Measurements from ENCODE around the gene ATG10.
A peak's percentile ranks its signal among the peaks of the same experiment; 100 is the strongest.
"Not testable (repeated sequence)": the region's sequence is repeated elsewhere in the genome, so short reads cannot be mapped to it uniquely, and the experiment has no call there.

Gene ATG10

GRCh38 chr5:81971712-81972491, at the start of gene ATG10:
TSS of gene ATG10 (plus strand) at chr5:81972023. CDS start at chr5:81987571, 15,548 bp downstream.
- DNase-seq: peak; percentile 82

- DNase-seq: no peak
Observed at GRCh38 chr5:81922854-81923279, 49.0 kb upstream of the ATG10 start.

- no peak for DNase-seq
Observed at GRCh38 chr5:81924442-81924841, 47.4 kb upstream of the ATG10 start.

GRCh38 chr5:81925009-81925408, 46.8 kb upstream of the ATG10 start:
- no peak for DNase-seq

GRCh38 chr5:81925981-81926380, 45.8 kb upstream of the ATG10 start:
- DNase-seq: no peak

- DNase-seq: no peak
Observed at GRCh38 chr5:81936066-81936465, 35.8 kb upstream of the ATG10 start.

- DNase-seq: no peak
Observed at GRCh38 chr5:81936750-81937149, 35.1 kb upstream of the ATG10 start.

GRCh38 chr5:81942746-81943145, 29.1 kb upstream of the ATG10 start:
- DNase-seq: no peak

GRCh38 chr5:81948349-81948748, 23.5 kb upstream of the ATG10 start:
- DNase-seq: no peak

- DNase-seq: no peak
Observed at GRCh38 chr5:81949462-81949861, 22.4 kb upstream of the ATG10 start.

GRCh38 chr5:81950996-81951395, 20.8 kb upstream of the ATG10 start:
- DNase-seq: no peak

GRCh38 chr5:81954796-81955195, 17.0 kb upstream of the ATG10 start:
- DNase-seq: not testable (repeated sequence)

- not testable (repeated sequence) for DNase-seq
Observed at GRCh38 chr5:81958129-81958528, 13.7 kb upstream of the ATG10 start.

GRCh38 chr5:81961651-81962440, 10.0 kb upstream of the ATG10 start:
- no peak for DNase-seq

- DNase-seq: no peak
Observed at GRCh38 chr5:81963544-81963943, 8.3 kb upstream of the ATG10 start.

- DNase-seq: no peak
Observed at GRCh38 chr5:81965524-81965923, 6.3 kb upstream of the ATG10 start.

GRCh38 chr5:81969226-81969625, 2.6 kb upstream of the ATG10 start:
- no peak for DNase-seq

- DNase-seq: no peak
Observed at GRCh38 chr5:81969912-81970311, 1.9 kb upstream of the ATG10 start.

- no peak for DNase-seq
Observed at GRCh38 chr5:81971111-81971711, 612 bp upstream of the ATG10 start.

- DNase-seq: no peak
Observed at GRCh38 chr5:81972492-81972783, 615 bp downstream of the ATG10 start.

- DNase-seq: no peak
Observed at GRCh38 chr5:81980160-81980559, 8.3 kb downstream of the ATG10 start.

GRCh38 chr5:81980598-81981260, 8.9 kb downstream of the ATG10 start:
- DNase-seq: no peak

GRCh38 chr5:81982172-81982685, 10.4 kb downstream of the ATG10 start:
- not testable (repeated sequence) for DNase-seq

All from activated gamma-delta T cell treated with Interleukin-2 at 50 U/mL for 16 hours (primary cell).